Measurements from ENCODE around the gene DEDD. TPM values are rescaled to one million over a fixed set of nuclear protein-coding genes. Genes with fewer than 3 reads are reported as not detected.

Gene DEDD
- total and polyA plus RNA-seq, 2 of the 13 experiments (the other 11 are each of a cell fraction or from before 2014, with no cell fraction given), result 12.6 to 27.8 TPM

DNA sequence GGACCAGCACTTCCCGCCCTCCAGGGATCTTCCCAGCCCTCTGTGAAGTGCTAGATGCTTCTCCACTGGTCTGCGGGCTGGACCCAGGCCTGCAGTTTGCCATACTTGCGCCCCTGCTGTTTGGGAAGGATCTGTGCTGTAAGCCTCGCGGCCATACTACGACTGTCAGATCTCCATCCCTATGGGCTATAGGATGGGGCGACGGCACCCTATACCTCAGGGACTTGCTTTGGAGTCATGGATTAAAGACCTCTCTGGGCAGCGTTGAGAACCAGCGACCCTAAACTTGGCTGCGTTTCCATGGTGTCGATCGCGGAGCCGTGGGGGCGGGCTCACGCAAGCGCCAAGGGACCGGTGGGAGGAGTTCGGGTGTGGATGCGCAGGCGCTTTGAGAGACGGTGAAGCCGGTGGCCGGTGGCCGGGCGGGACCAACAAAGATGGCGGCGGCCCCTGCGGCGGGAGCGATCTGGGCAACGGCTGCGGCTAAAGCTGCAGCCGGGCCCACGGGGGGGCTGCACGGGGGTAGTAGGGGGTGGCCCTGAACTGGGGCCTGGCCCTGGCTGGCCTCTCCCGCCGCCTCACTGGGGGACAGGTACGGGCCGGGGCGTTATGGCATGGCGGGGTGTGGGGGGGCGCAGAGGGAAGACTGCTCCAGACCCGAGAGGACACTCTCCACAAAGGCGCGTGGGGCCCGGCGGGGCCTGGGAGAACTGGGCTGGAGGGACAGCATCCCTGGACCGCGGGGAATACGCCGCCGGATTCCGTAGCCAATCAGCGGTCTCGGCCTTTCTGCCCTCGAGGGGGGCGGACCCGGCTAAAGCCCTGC lies 26.8 kb upstream of the DEDD start, which contains the start of gene USP21:
Gene USP21 (plus strand): TSS at position 414 of the 826 bp plus-strand sequence. CDS start 1,141 bp downstream, outside the sequence.
- intact Hi-C loops (cut with micrococcal nuclease; ENCODE audit: unreplicated experiment), result no loop called here
- no peaks in the 10 kb centered on the region; a peak in 1 of 5 replicates for H3K27me3 ChIP-seq (ENCODE audit: control insufficient read depth in 1 of 2, insufficient read depth in 2 of 2, low read length in 2 of 2)
- peak within 1 kb of the TSS; percentile 59 for H2AFZ ChIP-seq (ENCODE audit: low read length)
- H3K79me2 ChIP-seq (ENCODE audit: insufficient read depth, low read length), result peaks cover 15% of the 10 kb centered on the region
- no peaks in the 10 kb centered on the region for H3K9me3 ChIP-seq (ENCODE audit: low read length)
- H3K9ac ChIP-seq (ENCODE audit: insufficient read depth, low read depth, low read length), result peak within 1 kb of the TSS; percentile 91
- H4K20me1 ChIP-seq (ENCODE audit: insufficient read depth, low read length), result no peaks in the 10 kb centered on the region
- H3K4me2 ChIP-seq (ENCODE audit: low read depth, low read length), result peak within 1 kb of the TSS; percentile 97
- in situ Hi-C loops (cut with HindIII; ENCODE audit: extremely low pct_ligation_motif_present, low pct_unique_long_range_greater_than_20kb), result no loop called here
- no TSS peak for BruUV-seq (replicated peaks)
- DNase-seq (ENCODE audit: low spot score) (peak; percentile 79), ATAC-seq (peak; percentile 93), FAIRE-seq (peak; percentile 71)
- H3K4me3 ChIP-seq (replicated peaks in 1 of 3; ENCODE audit: insufficient read depth in 1 of 3, low read depth in 2 of 3, low read length in 3 of 3), result peak within 1 kb of the TSS; percentile 84 to 95 (median 94)
- peak within 1 kb of the TSS; percentile 64 for H3K27ac ChIP-seq (ENCODE audit: extremely low read length, insufficient read depth, low read length)
- peaks cover 44% of the 10 kb centered on the region for H3K4me1 ChIP-seq (ENCODE audit: insufficient read depth, low read length)
- CTCF ChIA-PET (ENCODE audit: low intra/inter-chr PET ratio, low total read pairs), result no interaction called here
- POLR2A ChIA-PET, result no interaction called here
- H3K36me3 ChIP-seq (replicated peaks in 1 of 2; ENCODE audit: control insufficient read depth in 1 of 2, insufficient read depth in 2 of 2, low read length in 2 of 2), result peaks cover 11 to 37% of the 10 kb centered on the region in 2 experiments; a peak in 4 of 5 replicates
- WGBS (ENCODE audit: low lambda C conversion rate), result 20% methylated on average over 22 of the region's 60 CpGs
- no peak for TF ChIP-seq NCOA2 (CRISPR knock-in tag; IDR thresholded peaks at IDR 0.05)
- no peak for TF ChIP-seq ESRRA (CRISPR knock-in tag; IDR thresholded peaks at IDR 0.05; ENCODE audit: low read depth)
- no peak for TF ChIP-seq DPF2 (CRISPR knock-in tag; IDR thresholded peaks at IDR 0.05; ENCODE audit: borderline replicate concordance, low read depth)
- TF ChIP-seq, protein P1, sequence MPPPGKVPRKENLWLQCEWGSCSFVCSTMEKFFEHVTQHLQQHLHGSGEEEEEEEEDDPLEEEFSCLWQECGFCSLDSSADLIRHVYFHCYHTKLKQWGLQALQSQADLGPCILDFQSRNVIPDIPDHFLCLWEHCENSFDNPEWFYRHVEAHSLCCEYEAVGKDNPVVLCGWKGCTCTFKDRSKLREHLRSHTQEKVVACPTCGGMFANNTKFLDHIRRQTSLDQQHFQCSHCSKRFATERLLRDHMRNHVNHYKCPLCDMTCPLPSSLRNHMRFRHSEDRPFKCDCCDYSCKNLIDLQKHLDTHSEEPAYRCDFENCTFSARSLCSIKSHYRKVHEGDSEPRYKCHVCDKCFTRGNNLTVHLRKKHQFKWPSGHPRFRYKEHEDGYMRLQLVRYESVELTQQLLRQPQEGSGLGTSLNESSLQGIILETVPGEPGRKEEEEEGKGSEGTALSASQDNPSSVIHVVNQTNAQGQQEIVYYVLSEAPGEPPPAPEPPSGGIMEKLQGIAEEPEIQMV (CRISPR knock-in tag; IDR thresholded peaks at IDR 0.05; ENCODE audit: low read depth), result 0 out of 2 replicates have a peak, but pooled peaks have one; percentile 4
- peak; percentile 77 for TF ChIP-seq MED8 (CRISPR knock-in tag; IDR thresholded peaks at IDR 0.05; ENCODE audit: insufficient replicate concordance)
- TF ChIP-seq ZNF674 (CRISPR knock-in tag; IDR thresholded peaks at IDR 0.05; ENCODE audit: low read depth), result no peak
- no peak for TF ChIP-seq PAF1 (CRISPR knock-in tag; IDR thresholded peaks at IDR 0.05)
- TF ChIP-seq, protein P2, sequence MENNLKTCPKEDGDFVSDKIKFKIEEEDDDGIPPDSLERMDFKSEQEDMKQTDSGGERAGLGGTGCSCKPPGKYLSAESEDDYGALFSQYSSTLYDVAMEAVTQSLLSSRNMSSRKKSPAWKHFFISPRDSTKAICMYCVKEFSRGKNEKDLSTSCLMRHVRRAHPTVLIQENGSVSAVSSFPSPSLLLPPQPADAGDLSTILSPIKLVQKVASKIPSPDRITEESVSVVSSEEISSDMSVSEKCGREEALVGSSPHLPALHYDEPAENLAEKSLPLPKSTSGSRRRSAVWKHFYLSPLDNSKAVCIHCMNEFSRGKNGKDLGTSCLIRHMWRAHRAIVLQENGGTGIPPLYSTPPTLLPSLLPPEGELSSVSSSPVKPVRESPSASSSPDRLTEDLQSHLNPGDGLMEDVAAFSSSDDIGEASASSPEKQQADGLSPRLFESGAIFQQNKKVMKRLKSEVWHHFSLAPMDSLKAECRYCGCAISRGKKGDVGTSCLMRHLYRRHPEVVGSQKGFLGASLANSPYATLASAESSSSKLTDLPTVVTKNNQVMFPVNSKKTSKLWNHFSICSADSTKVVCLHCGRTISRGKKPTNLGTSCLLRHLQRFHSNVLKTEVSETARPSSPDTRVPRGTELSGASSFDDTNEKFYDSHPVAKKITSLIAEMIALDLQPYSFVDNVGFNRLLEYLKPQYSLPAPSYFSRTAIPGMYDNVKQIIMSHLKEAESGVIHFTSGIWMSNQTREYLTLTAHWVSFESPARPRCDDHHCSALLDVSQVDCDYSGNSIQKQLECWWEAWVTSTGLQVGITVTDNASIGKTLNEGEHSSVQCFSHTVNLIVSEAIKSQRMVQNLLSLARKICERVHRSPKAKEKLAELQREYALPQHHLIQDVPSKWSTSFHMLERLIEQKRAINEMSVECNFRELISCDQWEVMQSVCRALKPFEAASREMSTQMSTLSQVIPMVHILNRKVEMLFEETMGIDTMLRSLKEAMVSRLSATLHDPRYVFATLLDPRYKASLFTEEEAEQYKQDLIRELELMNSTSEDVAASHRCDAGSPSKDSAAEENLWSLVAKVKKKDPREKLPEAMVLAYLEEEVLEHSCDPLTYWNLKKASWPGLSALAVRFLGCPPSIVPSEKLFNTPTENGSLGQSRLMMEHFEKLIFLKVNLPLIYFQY (CRISPR knock-in tag; IDR thresholded peaks at IDR 0.05; ENCODE audit: borderline replicate concordance), result no peak
- TF ChIP-seq GFI1 (CRISPR knock-in tag; IDR thresholded peaks at IDR 0.05; ENCODE audit: borderline replicate concordance), result no peak
- TF ChIP-seq NFYB (CRISPR knock-in tag; IDR thresholded peaks at IDR 0.05), result peak; percentile 71
- TF ChIP-seq KDM3A (CRISPR knock-in tag; IDR thresholded peaks at IDR 0.05; ENCODE audit: low read depth), result peak; percentile 21; the same call in 1 of the 2 replicates
- 0 out of 2 replicates have a peak, but pooled peaks have one; percentile 27 for TF ChIP-seq ZNF792 (CRISPR knock-in tag; IDR thresholded peaks at IDR 0.05)
- TF ChIP-seq ZNF24 (IDR thresholded peaks at IDR 0.05), result no peak
- no peak for TF ChIP-seq ZFP1 (CRISPR knock-in tag; IDR thresholded peaks at IDR 0.05)
- no peak for TF ChIP-seq MTA3 (CRISPR knock-in tag; IDR thresholded peaks at IDR 0.05)
- TF ChIP-seq ZMYM4 (CRISPR knock-in tag; IDR thresholded peaks at IDR 0.05), result no peak
- TF ChIP-seq ZNF430 (CRISPR knock-in tag; IDR thresholded peaks at IDR 0.05), result no peak; the same call in 1 of the 2 replicates
- no peak for TF ChIP-seq SOX5 (CRISPR knock-in tag; IDR thresholded peaks at IDR 0.05; ENCODE audit: borderline replicate concordance)
- TF ChIP-seq ZNF607 (CRISPR knock-in tag; IDR thresholded peaks at IDR 0.05; ENCODE audit: borderline replicate concordance), result peak; percentile 36; the same call in 1 of the 2 replicates

All from HepG2 (cell line).